A172 (cell line): ENCODE measurements around the gene KCNG4. TPM values are rescaled to one million over a fixed set of nuclear protein-coding genes. Genes with fewer than 3 reads are reported as not detected.
A peak's percentile ranks its signal among the peaks of the same experiment; 100 is the strongest.
"Not testable (repeated sequence)": the region's sequence is repeated elsewhere in the genome, so short reads cannot be mapped to it uniquely, and the experiment has no call there.

Experiments
- DNase-seq: peaks from one replicate; pipeline ENCODE4 v3.0.0-alpha.2; 2015; ENCODE audit warnings: low spot score
- total RNA-seq: library from RNA; depleted of rRNA; stranded (reverse); fragments of >200 nt; shearing (Covaris generic); gene quantifications from 2 replicates; pipeline ENCODE4 v1.2.3, GENCODE V29; 2014

KCNG4 gene
- total RNA-seq, 1 experiment from 2014 or later, result 0.02 TPM

DNA sequence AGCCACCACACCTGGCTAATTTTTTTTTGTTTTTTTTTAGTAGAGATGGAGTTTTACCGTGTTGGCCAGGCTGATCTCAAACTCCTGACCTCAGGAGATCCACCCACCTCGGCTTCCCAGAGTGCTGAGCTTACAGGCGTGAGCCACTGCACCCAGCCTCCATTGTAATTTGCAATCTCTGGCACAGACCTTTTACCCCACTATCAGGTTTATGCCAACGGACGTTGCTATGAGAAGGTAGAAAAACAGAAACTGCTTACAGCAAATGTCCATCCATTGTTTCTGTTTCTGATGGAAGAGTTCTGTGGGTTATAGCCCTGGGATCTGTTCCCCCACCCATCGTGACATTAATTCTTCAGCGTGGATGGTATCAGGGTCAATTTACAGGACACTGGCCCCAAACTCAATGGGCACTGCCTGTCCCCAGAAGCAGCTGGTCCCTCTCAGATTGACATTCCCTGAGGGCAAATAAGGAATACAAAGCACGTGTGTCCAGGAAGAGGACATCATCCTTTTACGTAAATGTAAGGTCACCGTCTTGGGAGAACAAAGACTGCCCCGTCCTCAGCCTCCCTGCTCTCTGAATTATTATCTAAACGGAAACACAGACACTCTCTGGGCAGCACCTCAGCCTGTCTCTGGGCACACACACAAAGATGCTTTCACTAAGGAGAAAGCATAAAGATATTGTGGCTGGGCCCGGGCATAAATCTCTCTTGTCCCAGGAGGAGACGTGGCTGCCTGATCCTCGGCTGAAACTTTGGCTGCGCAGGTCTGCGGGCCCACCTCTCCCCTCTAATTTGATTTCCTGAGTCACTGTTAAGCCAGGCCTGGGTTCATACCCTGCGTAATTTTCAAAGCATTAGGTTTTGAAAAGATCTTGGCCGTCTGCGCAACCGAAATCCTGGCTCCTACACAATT is 5.2 kb downstream of the KCNG4 start:
- DNase-seq, result no peak

DNA sequence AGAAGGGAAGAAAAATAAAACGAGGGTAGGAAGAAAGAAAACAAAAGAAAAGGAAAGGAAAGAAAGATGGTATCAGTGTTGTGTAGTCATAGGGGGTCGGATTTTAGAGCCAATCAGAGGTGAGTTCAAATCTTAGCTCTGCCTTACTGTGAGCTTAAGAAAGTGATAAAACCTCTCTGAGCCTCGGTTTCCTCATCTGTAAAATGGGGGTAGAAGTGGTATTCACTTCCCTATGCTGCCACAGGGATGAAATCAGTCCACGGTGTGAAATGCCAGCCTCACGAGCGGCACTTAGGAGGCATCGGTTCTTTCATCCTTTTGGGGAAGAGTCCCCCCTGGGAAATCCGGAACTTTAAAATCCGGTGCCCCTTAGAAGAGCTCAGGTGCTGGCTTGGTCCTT is 6.1 kb downstream of the KCNG4 start:
- DNase-seq, result no peak

DNA sequence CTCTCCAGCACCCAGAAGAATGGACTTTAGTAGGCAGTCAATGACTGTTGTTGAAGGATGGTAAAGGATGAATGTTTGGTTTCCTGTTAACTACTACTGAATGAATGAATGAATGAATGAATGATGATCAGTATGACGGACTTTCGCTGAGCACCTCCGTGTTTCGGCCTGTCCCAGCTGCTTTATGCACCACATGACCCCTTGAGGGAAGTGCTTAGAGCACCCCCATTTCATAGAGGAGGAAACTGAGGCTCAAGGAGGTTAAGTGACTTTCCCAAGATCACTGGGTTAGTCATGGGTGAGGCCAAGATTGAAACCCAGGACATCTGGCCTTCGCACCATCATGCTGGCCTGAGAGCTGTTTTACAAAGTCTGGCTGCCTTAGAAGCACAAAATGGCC is 6.8 kb downstream of the KCNG4 start:
- no peak for DNase-seq

DNA sequence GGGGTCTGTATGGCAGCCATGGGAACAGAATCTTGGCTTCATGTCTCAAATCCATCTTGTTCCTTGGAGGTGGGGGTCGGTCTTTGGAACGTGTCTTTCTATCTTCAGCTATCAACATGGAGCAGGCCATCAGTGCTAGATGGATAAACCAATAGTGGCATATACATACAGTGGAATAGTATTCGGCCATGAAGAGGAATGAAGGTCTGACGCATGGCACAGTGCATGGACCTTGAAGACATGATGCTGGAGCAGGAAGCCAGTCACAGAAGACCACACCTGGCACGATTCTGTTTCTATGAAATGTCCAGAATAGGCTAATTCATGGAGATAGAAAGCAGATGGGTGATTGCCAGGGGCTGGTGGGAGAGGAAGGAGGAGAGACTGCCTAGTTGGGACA is 7.8 kb downstream of the KCNG4 start:
- no peak for DNase-seq

DNA sequence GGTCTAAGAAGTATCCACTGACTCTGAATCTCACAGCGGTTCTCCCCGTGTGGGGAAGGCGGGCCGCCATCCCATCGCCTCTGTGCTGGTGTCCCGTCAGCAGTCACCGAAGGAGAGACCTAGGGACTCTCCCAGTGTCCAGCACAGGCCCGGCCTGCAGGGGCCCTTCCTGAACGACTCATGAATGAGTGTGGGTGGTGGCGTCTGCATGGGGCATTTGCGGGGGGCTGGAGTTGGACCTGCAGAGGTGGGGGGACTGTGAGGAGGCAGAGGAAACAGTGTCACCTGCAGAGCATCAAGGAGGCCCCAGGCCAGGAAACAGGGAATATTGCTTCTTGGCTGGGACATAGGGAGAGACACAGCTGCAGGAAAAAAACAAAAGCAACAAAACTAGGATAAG is 10.3 kb downstream of the KCNG4 start:
- no peak for DNase-seq

DNA sequence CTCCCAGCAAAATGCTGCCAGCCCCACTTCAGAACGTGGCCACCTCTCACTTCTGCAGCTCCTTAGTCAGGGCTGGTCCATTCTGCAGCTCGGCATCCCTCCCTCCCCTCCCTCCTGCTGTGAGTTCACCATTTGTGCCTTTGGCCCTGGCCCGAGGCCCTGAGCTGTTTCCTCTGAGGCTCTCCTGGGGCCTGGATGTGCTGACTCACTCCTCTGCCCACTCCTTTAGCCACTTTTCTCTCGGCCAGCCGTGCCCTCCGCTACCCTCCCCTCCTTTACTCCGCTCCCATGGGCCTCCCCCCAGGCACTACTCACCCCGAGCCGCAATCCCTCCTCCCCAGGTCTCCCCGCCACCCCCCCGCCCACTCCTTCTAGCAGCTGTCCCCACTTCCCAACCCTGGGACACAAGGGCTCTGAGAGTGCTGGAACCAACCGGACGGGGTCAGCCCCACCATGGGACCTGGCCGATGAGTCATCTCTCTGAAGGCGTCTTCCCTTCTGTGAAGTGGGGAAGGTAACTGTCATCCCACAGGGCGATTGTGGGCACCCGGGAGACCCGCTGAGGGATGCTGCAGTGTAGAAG is 11.5 kb downstream of the KCNG4 start:
- peak; percentile 96 for DNase-seq

DNA sequence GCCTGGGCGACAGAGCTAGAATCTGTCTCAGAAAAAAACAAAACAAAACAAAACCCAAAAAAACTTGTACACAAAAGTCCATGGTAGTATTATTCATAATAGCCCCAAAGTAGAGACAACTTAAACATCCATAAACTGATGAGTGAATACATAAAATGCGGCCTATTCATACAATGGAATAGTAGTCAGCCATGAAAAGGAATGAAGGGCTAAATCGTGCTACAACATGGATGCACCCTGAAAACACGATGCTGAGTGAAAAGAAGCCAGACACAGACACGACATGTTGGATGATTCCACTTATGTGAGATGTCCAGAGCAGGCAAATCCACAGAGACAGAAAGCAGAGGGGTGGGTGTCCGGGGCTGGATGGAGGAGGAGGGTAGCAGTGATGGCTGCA is 12.3 kb downstream of the KCNG4 start:
- no peak for DNase-seq

DNA sequence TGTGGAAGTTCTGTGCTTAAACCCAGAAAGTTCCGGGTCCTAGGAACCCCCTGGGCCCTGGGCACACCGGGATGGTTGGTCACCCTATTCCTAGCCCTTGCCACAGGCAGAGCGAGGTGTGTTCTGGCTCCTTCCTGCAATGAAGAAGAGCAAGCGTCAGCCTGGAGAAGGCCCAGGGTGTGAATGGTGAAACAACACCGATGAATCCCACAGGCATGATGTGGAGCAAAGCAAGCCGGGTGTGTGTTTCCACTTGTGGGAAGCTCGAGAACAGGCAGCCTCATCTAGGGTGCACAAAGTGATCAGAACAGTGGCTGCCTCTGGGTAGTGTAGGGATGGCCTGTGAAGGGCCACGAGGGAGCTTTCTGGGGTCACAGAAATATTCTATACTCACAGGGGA is 13.8 kb downstream of the KCNG4 start:
- no peak for DNase-seq

DNA sequence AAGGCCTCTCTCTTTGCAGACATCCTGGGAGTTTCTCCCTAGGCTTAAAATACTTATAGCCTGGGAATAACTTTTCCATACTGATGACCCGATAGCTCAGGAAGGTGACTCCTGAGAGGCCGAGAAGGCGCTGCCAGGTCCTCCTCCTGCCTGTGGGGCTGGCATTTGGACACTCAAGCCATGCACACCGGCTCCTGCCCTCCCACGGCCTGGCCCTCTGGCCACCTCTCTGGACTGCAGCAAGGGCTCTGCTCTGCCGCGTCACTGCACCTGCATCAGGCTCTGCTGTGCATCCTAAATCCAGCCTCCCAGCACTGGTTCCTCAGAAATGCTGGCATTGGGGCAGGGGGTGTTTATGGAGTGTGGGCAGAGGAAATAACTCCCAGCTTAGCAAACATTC is 14.2 kb downstream of the KCNG4 start:
- no peak for DNase-seq

DNA sequence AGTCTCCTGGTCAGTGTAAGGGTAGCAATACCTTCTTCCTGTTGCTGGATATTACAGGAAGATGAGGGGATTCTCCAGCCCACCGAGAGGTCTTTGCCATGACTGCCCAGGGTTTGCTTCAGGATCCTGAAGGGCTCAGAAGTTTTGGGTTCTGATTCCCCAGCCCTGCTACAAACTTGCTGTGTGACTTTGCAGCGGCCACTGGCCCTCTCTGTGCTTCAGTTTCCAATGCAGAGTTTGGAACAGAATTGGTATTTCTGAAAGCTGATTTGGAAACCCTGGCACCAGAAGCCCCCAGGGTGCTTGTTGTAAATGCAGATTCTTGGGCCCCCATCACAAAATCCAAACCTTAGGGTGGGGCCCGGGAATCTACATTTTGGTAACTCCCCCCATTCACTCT is 14.7 kb downstream of the KCNG4 start:
- DNase-seq, result no peak

DNA sequence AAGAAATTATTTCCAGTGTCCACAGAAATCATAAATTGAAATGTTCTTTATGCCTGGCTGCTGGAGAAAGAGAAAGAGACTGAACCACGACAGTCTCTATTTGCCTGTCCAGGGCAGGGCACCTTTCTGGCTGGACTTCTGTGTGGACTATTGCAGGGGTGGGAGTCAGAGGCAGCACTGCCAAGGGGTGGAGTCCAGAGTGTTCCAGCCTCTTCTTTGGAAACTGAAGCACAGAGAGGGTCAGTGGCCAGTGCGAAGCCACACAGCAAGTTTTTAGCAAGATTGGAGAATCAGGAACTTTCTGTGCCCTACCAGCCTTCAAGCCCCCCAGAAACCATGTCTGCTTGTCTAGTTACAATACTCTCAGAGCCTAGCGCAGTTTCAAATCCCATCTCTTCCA is 15.3 kb downstream of the KCNG4 start:
- DNase-seq, result no peak

DNA sequence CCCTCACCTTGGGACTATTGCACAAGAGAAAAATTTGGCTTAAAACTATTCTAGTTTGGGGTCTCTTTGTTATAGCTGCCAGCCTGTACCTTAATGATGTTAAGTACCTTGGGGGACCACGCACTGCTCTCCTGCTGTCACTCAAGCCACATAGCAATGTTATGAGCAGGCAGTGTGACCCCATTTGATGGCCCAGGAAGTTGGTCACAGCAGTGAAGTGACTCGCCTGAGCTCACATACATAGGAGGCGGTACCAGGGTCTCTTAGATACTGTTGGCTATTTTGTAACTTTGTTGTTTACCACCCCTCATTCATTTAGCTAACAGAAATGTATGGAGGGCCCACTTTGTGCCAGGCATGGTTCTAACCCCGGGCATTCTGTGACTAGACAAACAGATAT is 16.4 kb downstream of the KCNG4 start:
- DNase-seq, result peak; percentile 34

DNA sequence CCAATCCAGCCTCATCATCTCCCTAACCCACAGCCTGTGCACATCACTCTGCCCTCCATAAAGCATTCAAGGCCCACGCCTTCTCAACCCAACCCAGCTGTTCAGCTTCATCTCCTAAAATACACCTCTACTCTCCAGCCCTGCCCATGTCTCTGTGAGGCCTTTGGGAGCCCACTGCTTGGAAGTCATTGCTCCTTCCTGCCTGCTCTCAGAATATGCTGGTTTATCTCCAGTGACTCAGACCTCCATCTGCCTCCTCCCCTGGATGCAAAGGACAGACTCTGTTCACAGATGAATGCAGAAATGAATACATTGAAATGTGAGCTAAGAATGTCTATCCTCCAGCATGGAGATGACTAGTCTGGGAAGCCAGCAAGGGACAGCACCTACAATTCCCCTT is 19.0 kb downstream of the KCNG4 start:
- DNase-seq, result peak; percentile 48

DNA sequence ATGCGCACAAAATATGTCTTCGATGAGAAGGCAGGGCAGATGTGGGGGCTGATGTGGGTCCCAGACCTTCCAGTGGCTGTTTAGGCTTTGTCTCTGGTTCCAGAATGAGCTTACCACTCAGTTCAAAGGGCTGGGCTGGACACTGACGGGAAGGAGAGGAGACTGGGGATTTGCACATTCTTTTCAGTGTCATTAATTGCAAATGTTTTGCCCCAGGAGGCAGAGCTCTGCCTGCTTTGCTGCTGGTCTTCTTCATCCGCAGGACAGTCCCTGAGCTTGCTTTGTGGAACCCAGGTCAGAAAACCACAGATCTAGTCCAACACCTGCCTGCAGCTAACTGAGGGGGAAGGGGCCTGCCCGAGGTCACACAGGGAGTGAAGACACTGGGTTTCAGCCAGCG is 20.9 kb downstream of the KCNG4 start:
- no peak for DNase-seq

DNA sequence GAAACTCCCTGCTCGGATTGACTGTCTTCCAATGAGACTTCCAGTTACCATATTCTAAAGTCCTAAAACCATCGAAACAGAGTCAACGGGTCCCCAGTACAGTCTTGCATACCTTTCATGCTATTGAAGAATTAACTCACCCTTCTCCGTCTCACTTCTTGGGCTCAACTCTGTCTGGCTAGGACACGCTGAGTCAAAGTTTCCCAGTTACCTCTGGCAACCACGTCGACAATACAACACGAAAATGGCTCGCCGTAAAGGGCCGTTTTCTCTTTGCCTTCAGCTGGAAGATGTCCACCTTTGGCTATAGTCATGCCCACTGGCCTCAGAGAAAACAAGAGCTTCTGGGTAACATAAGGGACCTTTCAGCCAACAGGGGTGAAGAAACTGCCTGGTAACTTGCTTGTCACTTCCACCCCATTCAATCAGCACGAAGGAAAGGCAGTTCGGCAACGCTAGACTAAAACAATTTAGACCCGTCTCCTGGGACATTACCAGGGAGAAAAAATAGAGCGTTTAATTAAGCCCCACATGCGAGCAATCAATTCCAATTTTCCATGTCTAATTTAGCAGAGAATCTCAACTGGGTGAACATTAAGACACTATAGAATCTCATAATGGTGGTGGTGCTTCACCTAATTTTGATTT is 21.5 kb downstream of the KCNG4 start:
- no peak for DNase-seq

DNA sequence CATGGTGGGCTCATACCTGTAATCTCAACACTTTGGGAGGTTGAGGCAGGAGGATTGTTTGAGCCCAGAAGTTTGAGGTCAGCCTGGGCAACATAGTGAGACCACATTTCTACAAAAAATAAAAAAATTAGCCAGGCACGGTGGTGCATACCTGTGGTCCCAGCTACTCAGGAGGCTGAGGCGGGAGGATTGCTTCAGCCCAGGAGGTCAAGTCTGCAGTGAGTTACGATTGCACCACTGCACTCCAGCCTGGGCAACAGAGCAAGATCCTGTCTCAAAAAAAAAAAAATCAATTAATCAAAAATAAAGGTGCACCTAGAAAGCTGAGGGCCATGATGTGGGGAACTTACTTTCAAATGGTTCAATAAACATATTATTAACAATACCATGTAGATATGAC is 23.7 kb downstream of the KCNG4 start:
- DNase-seq, result not testable (repeated sequence)

DNA sequence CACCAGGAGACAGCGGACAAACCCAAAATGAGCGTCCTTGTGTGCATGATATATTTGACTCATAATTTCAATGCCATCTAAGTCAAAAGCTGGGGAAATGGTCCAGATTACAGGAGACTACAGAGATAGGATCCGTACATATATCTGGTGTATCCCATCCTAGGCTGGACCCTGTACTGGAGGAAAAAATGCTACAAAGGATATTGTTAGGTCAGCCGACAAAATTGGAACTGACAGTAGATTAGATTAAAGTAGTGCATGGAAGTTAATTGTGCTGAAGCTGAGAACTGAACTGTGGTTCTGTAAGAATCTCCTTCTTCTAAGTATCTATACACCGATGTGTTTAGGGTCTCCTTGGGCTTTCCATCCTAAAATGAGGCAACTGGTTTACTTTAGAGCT is 24.3 kb downstream of the KCNG4 start:
- DNase-seq, result no peak

DNA sequence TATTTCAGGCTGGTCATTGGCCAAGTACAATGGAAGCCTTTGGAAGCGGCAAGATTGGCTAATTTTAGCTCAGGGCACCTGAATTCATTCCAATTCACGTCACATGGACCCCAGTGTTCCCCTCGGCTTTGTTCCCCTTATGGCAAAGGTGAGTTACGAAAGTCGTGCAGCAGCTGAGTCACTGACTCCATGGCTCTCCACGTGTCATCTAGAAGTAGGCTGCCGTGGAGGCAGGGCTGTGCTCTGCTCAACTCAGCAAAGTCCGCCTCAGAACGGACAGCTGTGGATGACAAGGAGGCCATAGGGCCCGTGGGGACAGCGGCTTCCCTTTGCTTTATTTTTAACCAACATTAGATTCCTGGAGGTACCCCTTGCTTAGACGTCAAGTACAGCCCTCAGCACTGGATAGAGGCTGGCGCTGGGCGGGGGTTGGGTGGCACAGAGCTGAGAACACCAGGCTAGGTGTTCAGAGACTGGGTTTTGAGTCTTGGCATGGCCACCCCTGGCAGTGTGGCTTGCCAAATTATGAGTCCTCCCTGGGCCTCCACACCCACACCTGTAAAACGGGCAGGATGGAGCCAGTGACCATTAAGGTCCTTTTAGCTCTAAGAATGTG is 25.3 kb downstream of the KCNG4 start:
- no peak for DNase-seq

DNA sequence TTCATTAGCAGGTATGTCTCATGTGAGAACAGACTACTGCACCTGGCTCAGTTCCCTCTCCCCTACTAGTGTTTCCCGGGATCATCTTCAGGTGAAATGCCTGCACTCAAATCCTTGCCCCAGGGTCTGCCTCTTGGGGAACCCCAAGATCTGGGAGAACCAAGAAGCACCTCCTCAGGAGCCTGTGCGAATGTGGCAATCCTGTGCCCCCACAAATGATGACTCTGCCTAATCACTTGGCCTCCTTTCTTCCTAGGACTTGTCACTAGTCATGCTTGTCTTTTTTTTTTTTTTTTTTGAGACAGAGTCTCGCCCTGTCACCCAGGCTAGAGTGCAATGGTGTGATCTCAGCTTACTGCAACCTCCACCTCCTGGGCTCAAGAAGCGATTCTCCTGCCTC is 27.2 kb downstream of the KCNG4 start:
- no peak for DNase-seq

DNA sequence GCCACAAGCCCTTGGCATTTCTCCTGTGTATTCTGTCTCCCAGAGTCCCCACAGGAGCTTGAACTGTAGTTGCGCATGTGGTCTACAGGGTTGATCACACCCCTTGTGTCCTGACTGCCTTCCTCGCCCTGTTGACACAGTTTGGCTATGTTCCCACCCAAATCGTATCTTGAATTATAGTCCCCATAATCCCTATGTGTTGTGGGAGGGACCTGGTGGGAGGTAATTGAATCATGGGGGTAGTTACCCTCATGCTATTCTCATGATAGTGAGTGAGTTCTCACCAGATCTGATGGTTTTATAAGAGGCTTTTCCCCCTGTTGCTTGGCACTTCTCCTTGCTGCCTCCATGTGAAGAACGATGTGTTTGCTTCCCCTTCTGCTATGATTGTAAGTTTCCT is 27.7 kb downstream of the KCNG4 start:
- DNase-seq, result no peak

DNA sequence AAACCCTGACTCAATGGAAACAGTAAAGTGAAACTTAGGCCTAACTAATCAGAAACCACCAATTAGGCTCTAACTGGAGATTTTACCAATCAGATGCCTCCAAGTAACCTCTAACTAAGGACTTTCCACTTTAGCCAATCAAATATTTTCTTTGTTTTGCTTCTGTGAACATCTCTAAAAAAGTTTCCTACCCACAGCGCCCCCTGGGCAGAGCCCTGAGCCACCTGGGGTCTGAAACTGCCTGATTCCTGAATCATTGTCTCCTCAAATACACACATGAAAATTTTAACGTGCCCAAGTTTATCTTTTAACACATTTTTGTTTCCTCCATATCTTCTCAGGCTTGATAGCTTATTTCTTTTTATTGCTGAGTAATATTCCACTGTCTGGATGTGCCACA is 29.8 kb downstream of the KCNG4 start:
- DNase-seq, result no peak

DNA sequence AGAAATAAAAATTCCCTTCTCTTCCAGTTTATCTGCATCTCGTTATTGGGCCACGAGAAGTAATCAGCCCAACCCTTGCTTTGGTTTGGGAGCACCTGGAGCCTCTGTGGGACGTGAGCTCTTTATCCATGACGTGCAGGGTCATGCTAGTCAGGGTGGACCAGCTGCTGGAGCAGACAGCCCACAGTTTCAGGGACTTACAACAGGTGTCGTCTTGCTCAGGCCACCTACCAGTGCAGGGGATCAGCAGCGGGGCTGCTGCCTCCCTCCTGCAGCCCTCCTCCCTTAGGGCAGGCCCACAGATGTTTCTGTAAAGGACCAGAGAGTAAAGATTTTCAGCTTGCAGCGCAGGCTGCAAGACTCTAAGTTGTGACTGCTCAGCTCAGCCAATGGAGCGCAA is 31.9 kb downstream of the KCNG4 start:
- DNase-seq, result no peak

DNA sequence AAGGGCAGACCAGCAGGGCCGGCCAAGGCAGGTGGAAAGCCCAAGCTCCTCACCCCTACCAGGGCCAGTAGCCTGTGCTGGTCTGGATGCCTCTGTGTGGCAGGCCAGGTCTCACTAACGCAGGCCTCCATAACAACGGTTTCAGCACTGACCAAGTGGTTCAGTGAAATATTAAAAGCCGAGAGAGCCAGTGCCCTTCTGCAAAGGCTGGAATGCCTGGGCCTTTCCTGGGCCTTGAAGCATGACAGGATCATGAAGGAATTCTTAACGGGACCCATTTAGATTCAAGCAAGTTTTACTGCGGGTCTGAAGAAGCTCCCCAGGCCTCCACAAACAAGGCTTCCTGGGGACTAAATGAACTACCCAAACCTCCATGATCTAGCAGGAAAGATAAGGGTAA is 32.6 kb downstream of the KCNG4 start:
- no peak for DNase-seq
